ENCODE measurements around the gene AKIRIN2.

DNA sequence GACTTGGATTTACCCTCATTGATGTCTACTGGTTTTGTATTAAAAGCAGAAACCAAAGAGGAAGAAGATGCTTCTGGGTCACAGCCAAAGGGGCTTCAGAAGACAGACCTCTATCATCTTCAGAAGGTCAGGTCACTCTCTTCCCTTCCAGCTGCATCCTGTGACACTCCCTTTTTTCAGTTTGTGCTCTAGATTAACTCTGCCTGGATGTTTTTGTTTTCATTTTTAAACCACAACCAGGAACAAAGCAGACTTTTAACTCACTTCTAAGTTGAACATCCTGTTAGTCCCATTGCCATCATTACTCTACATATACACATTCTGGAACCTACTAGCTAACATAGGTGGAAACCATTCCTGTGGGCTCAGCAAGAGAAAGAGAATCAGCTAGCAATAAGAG, 45.2 kb downstream of the AKIRIN2 start:
- TF ChIP-seq, protein P1, sequence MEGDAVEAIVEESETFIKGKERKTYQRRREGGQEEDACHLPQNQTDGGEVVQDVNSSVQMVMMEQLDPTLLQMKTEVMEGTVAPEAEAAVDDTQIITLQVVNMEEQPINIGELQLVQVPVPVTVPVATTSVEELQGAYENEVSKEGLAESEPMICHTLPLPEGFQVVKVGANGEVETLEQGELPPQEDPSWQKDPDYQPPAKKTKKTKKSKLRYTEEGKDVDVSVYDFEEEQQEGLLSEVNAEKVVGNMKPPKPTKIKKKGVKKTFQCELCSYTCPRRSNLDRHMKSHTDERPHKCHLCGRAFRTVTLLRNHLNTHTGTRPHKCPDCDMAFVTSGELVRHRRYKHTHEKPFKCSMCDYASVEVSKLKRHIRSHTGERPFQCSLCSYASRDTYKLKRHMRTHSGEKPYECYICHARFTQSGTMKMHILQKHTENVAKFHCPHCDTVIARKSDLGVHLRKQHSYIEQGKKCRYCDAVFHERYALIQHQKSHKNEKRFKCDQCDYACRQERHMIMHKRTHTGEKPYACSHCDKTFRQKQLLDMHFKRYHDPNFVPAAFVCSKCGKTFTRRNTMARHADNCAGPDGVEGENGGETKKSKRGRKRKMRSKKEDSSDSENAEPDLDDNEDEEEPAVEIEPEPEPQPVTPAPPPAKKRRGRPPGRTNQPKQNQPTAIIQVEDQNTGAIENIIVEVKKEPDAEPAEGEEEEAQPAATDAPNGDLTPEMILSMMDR (conservative IDR thresholded peaks at IDR 0.05; ENCODE audit: low read depth, low read length), result no peak
- no peak for TF ChIP-seq EZH2 (IDR thresholded peaks at IDR 0.05; ENCODE audit: borderline replicate concordance, low read depth, low read length, poor library complexity, severe bottlenecking)
